Breast epithelium (tissue), 4 donors: ENCODE data around the gene SNRNP25. TPM values are rescaled to one million over a fixed set of nuclear protein-coding genes. Genes with fewer than 3 reads are reported as not detected.

Experiments used
- DNase-seq, 2 donors: peaks; one replicate each; pipeline ENCODE4 v3.0.0-alpha.2; 2019; ENCODE audit warnings: low spot score in 2 of 2
- H3K27ac ChIP-seq, 2 donors: fragments of 200-600 bp; sonication (generic) in 1 of 2; one replicate each; pipeline ENCODE4 v1.5.1; 2016 to 2019; ENCODE audit warnings: mild to moderate bottlenecking in 1 of 2
- H3K27me3 ChIP-seq, 2 donors: fragments of 200-600 bp; sonication (generic) in 1 of 2; one replicate each; pipeline versions ENCODE4 v1.5.1 to v1.6.0; 2017 to 2019; ENCODE audit warnings: control low read depth in 1 of 2, mild to moderate bottlenecking in 1 of 2
- H3K36me3 ChIP-seq: fragments of 200-600 bp; one replicate; pipeline ENCODE4 v1.5.1; 2019
- H3K4me1 ChIP-seq, 2 donors: fragments of 200-600 bp; sonication (generic); one replicate each; pipeline ENCODE4 v1.5.1; 2016 to 2019; ENCODE audit warnings: control low read depth in 1 of 2
- H3K4me3 ChIP-seq, 3 donors: fragments of 200-600 bp; sonication (generic); 1 replicate in 2 of 3; 2 replicates in 1 of 3; pipeline ENCODE4 v1.5.1; 2016 to 2019; ENCODE audit warnings: mild to moderate bottlenecking in 3 of 3, moderate library complexity in 2 of 3
- H3K9me3 ChIP-seq, 2 donors: fragments of 200-600 bp; sonication (generic) in 1 of 2; one replicate each; pipeline ENCODE4 v1.5.1; 2016 to 2019; ENCODE audit warnings: control low read depth in 1 of 2
- CTCF ChIP-seq, 3 donors: fragments of 450-650 bp; IDR thresholded peaks; one replicate each; pipeline ENCODE4 v1.5.1; 2016 to 2017; ENCODE audit warnings: antibody characterized with exemption in 3 of 3, mild to moderate bottlenecking in 3 of 3, moderate library complexity in 3 of 3
- POLR2A ChIP-seq: fragments of 450-650 bp; IDR thresholded peaks from one replicate; pipeline ENCODE4 v1.6.1; 2016; ENCODE audit warnings: antibody characterized with exemption, mild to moderate bottlenecking, moderate library complexity
- POLR2AphosphoS5 ChIP-seq, 3 donors: sonication (generic); formaldehyde crosslinking; IDR thresholded peaks; one replicate each; pipeline ENCODE4 v1.6.1; 2017; ENCODE audit warnings: antibody characterized with exemption in 3 of 3
- intact Hi-C: fragments of 100-400 bp; cut with DNase I; formaldehyde crosslinking; loops from one replicate; pipeline ENCODE4 v1.15.1; 2023; ENCODE audit warnings: low total_unique reads
- total RNA-seq, 3 donors: library from RNA; depleted of rRNA; stranded (reverse); fragments of >200 nt; gene quantifications; one replicate each; pipeline ENCODE4 v1.1.0, GENCODE V29; 2016

Gene SNRNP25
- total RNA-seq, 3 donors from 2014 or later, result 17.4 to 23.9 (median 17.9) TPM

- Histone ChIP-seq H3K27ac (peak overlapping the region; percentile 91 to 98), H3K4me3 (peak overlapping the region; percentile 71 to 99 (median 83)), H3K4me1 (peaks cover 12 to 28% of the 10 kb centered on the region in 2 donors), H3K9me3 (no peaks in the 10 kb centered on the region), H3K27me3 (no peaks in the 10 kb centered on the region), H3K36me3 (no peaks in the 10 kb centered on the region)
- intact Hi-C loops, result no loop called here
- no peak for DNase-seq
- TF ChIP-seq POLR2A, result no peak
- TF ChIP-seq CTCF (IDR thresholded peaks at IDR 0.05), result no peak
- TF ChIP-seq POLR2AphosphoS5 (IDR thresholded peaks at IDR 0.05), result no peak
Observed at GRCh38 chr16:79151-80054, 25.8 kb downstream of the SNRNP25 start.

- Histone ChIP-seq H3K36me3 (no peaks in the 10 kb centered on the region), H3K9me3 (no peaks in the 10 kb centered on the region), H3K4me3 (no peak overlapping the region), H3K4me1 (peaks cover 10 to 12% of the 10 kb centered on the region in 2 donors), H3K27ac (no peak overlapping the region), H3K27me3 (no peaks in the 10 kb centered on the region)
- DNase-seq, result no peak
- intact Hi-C loops, result no loop called here
- TF ChIP-seq POLR2AphosphoS5 (IDR thresholded peaks at IDR 0.05) (no peak), CTCF (IDR thresholded peaks at IDR 0.05) (no peak), POLR2A (no peak)
Observed at GRCh38 chr16:83060-83603, 29.5 kb downstream of the SNRNP25 start.

GRCh38 chr16:83781-84615 is 30.4 kb downstream of the SNRNP25 start:
- Histone ChIP-seq H3K4me1 (peaks cover 7 to 10% of the 10 kb centered on the region in 2 donors), H3K36me3 (no peaks in the 10 kb centered on the region), H3K27me3 (no peaks in the 10 kb centered on the region), H3K4me3 (peak overlapping the region in 1 of 3 donors; percentile 15), H3K27ac (peak overlapping the region; percentile 11 to 74), H3K9me3 (no peaks in the 10 kb centered on the region)
- no peak for DNase-seq
- no peak for TF ChIP-seq CTCF (IDR thresholded peaks at IDR 0.05)
- intact Hi-C loops, result no loop called here

GRCh38 chr16:84718-85406 is 31.2 kb downstream of the SNRNP25 start:
- Histone ChIP-seq H3K9me3 (no peaks in the 10 kb centered on the region), H3K4me1 (peaks cover 7 to 10% of the 10 kb centered on the region in 2 donors), H3K4me3 (peak overlapping the region in 1 of 3 donors; percentile 15), H3K27ac (peak overlapping the region; percentile 11 to 74), H3K27me3 (no peaks in the 10 kb centered on the region), H3K36me3 (no peaks in the 10 kb centered on the region)
- DNase-seq, result no peak
- intact Hi-C loops, result no loop called here
- TF ChIP-seq CTCF (IDR thresholded peaks at IDR 0.05) (no peak), POLR2AphosphoS5 (IDR thresholded peaks at IDR 0.05) (no peak), POLR2A (no peak)
